HCT116 (cell line): Measurements from ENCODE around the gene FBXO11. TPM values are rescaled to one million over a fixed set of nuclear protein-coding genes. Genes with fewer than 3 reads are reported as not detected.

ENCODE experiments used
- ATAC-seq: fragments of 200-7000 bp; cut with Tn5 transposase; 2 replicates; pipeline ENCODE4 v1.9.1; 2020; ENCODE audit warnings: mild to moderate bottlenecking, moderate library complexity
- BruUV-seq: library from RNA; stranded (reverse); fragments of 400-500 nt; replicated peaks from 2 replicates; lab custom pipeline; 2021; lab: Mats Ljungman, UMichigan
- CTCF ChIA-PET: fragments of 300-600 bp; sonication (Branson Sonifier 250); formaldehyde crosslinking; loops from one replicate; lab custom pipeline; 2021; ENCODE audit warnings: antibody characterized with exemption; lab: Charles Lee
- POLR2A ChIA-PET: fragments of 300-600, 350-600 bp; sonication (Branson Sonifier 250); formaldehyde crosslinking; loops from one replicate; lab custom pipeline; 2021; ENCODE audit warnings: antibody characterized with exemption; lab: Charles Lee
- RAD21 ChIA-PET, 2 experiments: fragments of 300-600 bp; sonication (Branson Sonifier 250); formaldehyde crosslinking; loops; one replicate each; lab custom pipeline; 2023; ENCODE audit warnings: low total read pairs in 2 of 2; ENCODE audit not compliant: uncharacterized antibody in 2 of 2, unreplicated experiment in 2 of 2, low non-redundant PET in 1 of 2; lab: Charles Lee
- DNase-seq: peaks from one replicate; pipeline ENCODE4 v3.0.0-alpha.2; 2010; ENCODE audit warnings: low read depth, low spot score
- H2AFZ ChIP-seq: fragments of 200-600 bp; shearing (Covaris generic), sonication (generic); 2 replicates; pipeline ENCODE4 v1.6.1; 2017; ENCODE audit warnings: low read depth, mixed run types, mixed read lengths, antibody characterized with exemption, low read length; ENCODE audit not compliant: poor library complexity, severe bottlenecking
- H3K27ac ChIP-seq: 2 replicates; pipeline ENCODE4 v1.5.1; 2012; ENCODE audit warnings: low read depth, low read length
- H3K27me3 ChIP-seq: fragments of 200-600 bp; sonication (generic); 2 replicates; pipeline ENCODE4 v1.6.1; 2016; ENCODE audit warnings: mixed run types, low read length, mixed read lengths; ENCODE audit not compliant: insufficient read depth
- H3K36me3 ChIP-seq, 2 experiments: fragments of 200-500 bp in 1 of 2; fragments of 200-600 bp in 1 of 2; sonication (Bioruptor generic) in 1 of 2; sonication (generic) in 1 of 2; 2 replicates each; pipeline versions ENCODE4 v1.5.1 to v1.6.1; 2014 to 2016; ENCODE audit warnings: low read length in 2 of 2, inconsistent platforms in 1 of 2, mixed read lengths in 1 of 2, mixed run types in 1 of 2; ENCODE audit not compliant: insufficient read depth in 2 of 2, control insufficient read depth in 1 of 2
- H3K4me1 ChIP-seq, 2 experiments: fragments of 200-600 bp in 1 of 2; sonication (generic) in 1 of 2; 2 replicates each; pipeline versions ENCODE4 v1.5.1 to v1.6.1; 2012 to 2017; ENCODE audit warnings: low read length in 2 of 2, inconsistent platforms in 1 of 2, mild to moderate bottlenecking in 1 of 2, mixed read lengths in 1 of 2, mixed run types in 1 of 2, moderate library complexity in 1 of 2; ENCODE audit not compliant: insufficient read depth in 2 of 2, control insufficient read depth in 1 of 2
- H3K4me2 ChIP-seq: fragments of 200-600 bp; sonication (generic); 2 replicates; pipeline ENCODE4 v1.6.1; 2017; ENCODE audit warnings: mixed run types, low read length, mixed read lengths
- H3K4me3 ChIP-seq, 2 experiments: fragments of 200-600 bp in 1 of 2; sonication (generic) in 1 of 2; replicated peaks in 1 of 2; 2 replicates each; pipeline ENCODE4 v1.5.1; 2011 to 2016; ENCODE audit warnings: low read length in 2 of 2, control low read depth in 1 of 2, low read depth in 1 of 2, mild to moderate bottlenecking in 1 of 2, mixed read lengths in 1 of 2, mixed run types in 1 of 2
- H3K79me2 ChIP-seq: fragments of 200-600 bp; sonication (generic); 2 replicates; pipeline ENCODE4 v1.6.1; 2017; ENCODE audit warnings: mild to moderate bottlenecking, mixed run types, low read length, moderate library complexity, mixed read lengths; ENCODE audit not compliant: insufficient read depth
- H3K9ac ChIP-seq: fragments of 200-600 bp; sonication (generic); 2 replicates; pipeline ENCODE4 v1.6.1; 2016; ENCODE audit warnings: low read length, mixed read lengths
- H3K9me2 ChIP-seq: fragments of 200-600 bp; sonication (generic), shearing (Covaris generic); 2 replicates; pipeline ENCODE4 v1.6.1; 2017; ENCODE audit warnings: mixed run types, mild to moderate bottlenecking, moderate library complexity; ENCODE audit not compliant: insufficient read depth
- H3K9me3 ChIP-seq, 2 experiments: fragments of 200-500 bp in 1 of 2; fragments of 200-600 bp in 1 of 2; sonication (Bioruptor generic) in 1 of 2; sonication (generic) in 1 of 2; 2 replicates each; pipeline ENCODE4 v1.6.1; 2014 to 2017; ENCODE audit warnings: low read length in 2 of 2, mixed read lengths in 2 of 2, inconsistent platforms in 1 of 2, low read depth in 1 of 2, mild to moderate bottlenecking in 1 of 2, mixed run types in 1 of 2, moderate library complexity in 1 of 2; ENCODE audit not compliant: control insufficient read depth in 1 of 2, insufficient read depth in 1 of 2
- H4K20me1 ChIP-seq: fragments of 200-600 bp; sonication (generic), shearing (Covaris generic); 2 replicates; pipeline ENCODE4 v1.6.1; 2017; ENCODE audit warnings: mixed run types, mild to moderate bottlenecking, moderate library complexity; ENCODE audit not compliant: insufficient read depth
- ATF3 ChIP-seq: IDR thresholded peaks from 2 replicates; pipeline ENCODE4 v1.6.1; 2012
- CBX3 ChIP-seq: IDR thresholded peaks from 2 replicates; pipeline ENCODE4 v1.6.1; 2012; ENCODE audit warnings: low read depth
- CEBPB ChIP-seq: IDR thresholded peaks from 2 replicates; pipeline ENCODE4 v1.6.1; 2012; ENCODE audit warnings: low read depth
- EGR1 ChIP-seq: IDR thresholded peaks from 2 replicates; pipeline ENCODE4 v1.6.1; 2012; ENCODE audit warnings: low read depth
- ELF1 ChIP-seq: IDR thresholded peaks from 2 replicates; pipeline ENCODE4 v1.6.1; 2012; ENCODE audit warnings: low read depth, borderline replicate concordance
- EZH2phosphoT487 ChIP-seq: fragments of 200-600 bp; IDR thresholded peaks from 2 replicates; pipeline ENCODE4 v1.6.1; 2018; ENCODE audit warnings: antibody characterized with exemption, borderline replicate concordance
- FOSL1 ChIP-seq: IDR thresholded peaks from 2 replicates; pipeline ENCODE4 v1.6.1; 2012; ENCODE audit warnings: low read depth
- JUND ChIP-seq: IDR thresholded peaks from 2 replicates; pipeline ENCODE4 v1.6.1; 2012
- MAX ChIP-seq: IDR thresholded peaks from 2 replicates; pipeline ENCODE4 v1.6.1; 2012
- POLR2A ChIP-seq: IDR thresholded peaks from 2 replicates; pipeline ENCODE4 v1.7.0; 2011; ENCODE audit warnings: borderline replicate concordance; ENCODE audit not compliant: insufficient read depth, insufficient read length; ENCODE audit errors: extremely low read depth
- POLR2AphosphoS5 ChIP-seq: IDR thresholded peaks from 2 replicates; pipeline ENCODE4 v1.6.1; 2011; ENCODE audit warnings: mild to moderate bottlenecking, low read depth, low read length, moderate library complexity
- REST ChIP-seq: IDR thresholded peaks from 2 replicates; pipeline ENCODE4 v1.6.1; 2012; ENCODE audit warnings: low read depth
- SIN3A ChIP-seq: IDR thresholded peaks from 2 replicates; pipeline ENCODE4 v1.6.1; 2012; ENCODE audit warnings: low read depth
- SP1 ChIP-seq: IDR thresholded peaks from 2 replicates; pipeline ENCODE4 v1.6.1; 2012; ENCODE audit warnings: low read depth
- SRF ChIP-seq: IDR thresholded peaks from 2 replicates; pipeline ENCODE4 v1.6.1; 2012; ENCODE audit warnings: low read depth
- TCF7L2 ChIP-seq: IDR thresholded peaks from 2 replicates; pipeline ENCODE4 v1.7.0; 2011; ENCODE audit warnings: borderline replicate concordance, inconsistent platforms; ENCODE audit not compliant: insufficient read depth, insufficient read length; ENCODE audit errors: extremely low read depth
- ZBTB33 ChIP-seq: IDR thresholded peaks from 2 replicates; pipeline ENCODE4 v1.6.1; 2011; ENCODE audit warnings: mild to moderate bottlenecking, low read length, moderate library complexity; ENCODE audit not compliant: insufficient replicate concordance; ENCODE audit errors: extremely low read depth
- ZFX ChIP-seq: fragments of 450-650 bp; IDR thresholded peaks from 2 replicates; pipeline ENCODE4 v1.6.1; 2017
- intact Hi-C: fragments of 100-400 bp; cut with micrococcal nuclease; formaldehyde crosslinking; loops from 2 replicates; pipeline ENCODE4 v1.10.0; 2022
- total RNA-seq: library from RNA; stranded (reverse); gene quantifications from one replicate; pipeline ENCODE4 v1.2.1, GENCODE V29; 2021; ENCODE audit not compliant: unreplicated experiment

Gene FBXO11
- total RNA-seq, 1 experiment from 2014 or later = 60.2 TPM

- no peak for TF ChIP-seq ZFX
- TF ChIP-seq POLR2A = no peak
- TF ChIP-seq SP1 = no peak
- no peak for TF ChIP-seq CBX3
- TF ChIP-seq SIN3A = no peak
- TF ChIP-seq REST = no peak
- TF ChIP-seq POLR2AphosphoS5 = no peak
- TF ChIP-seq SRF = no peak
- TF ChIP-seq EGR1 = no peak
- TF ChIP-seq ZBTB33 = no peak
- TF ChIP-seq EZH2phosphoT487 = no peak
- no peak for TF ChIP-seq ATF3
- no peak for TF ChIP-seq JUND
- no peak for TF ChIP-seq ELF1
- TF ChIP-seq CEBPB = no peak
- TF ChIP-seq MAX = no peak
- TF ChIP-seq FOSL1 = no peak
- no peak for TF ChIP-seq TCF7L2
- H2AFZ ChIP-seq = no peak overlapping the region
- POLR2A ChIA-PET = no interaction called here
- no peaks in the 10 kb centered on the region for H3K27me3 ChIP-seq
- no peak overlapping the region for H3K4me3 ChIP-seq
- H3K4me1 ChIP-seq = peaks cover 9 to 10% of the 10 kb centered on the region in 2 experiments; a peak in 2 of 4 replicates
- H3K27ac ChIP-seq = no peak overlapping the region
- ATAC-seq = no peak
- BruUV-seq = no TSS peak
- no peak overlapping the region for H3K4me2 ChIP-seq
- H4K20me1 ChIP-seq = no peaks in the 10 kb centered on the region
- DNase-seq = no peak
- H3K9ac ChIP-seq = no peak overlapping the region
- no peaks in the 10 kb centered on the region for H3K36me3 ChIP-seq
- H3K9me2 ChIP-seq = no peaks in the 10 kb centered on the region
- RAD21 ChIA-PET = no interaction called here
- no peaks in the 10 kb centered on the region for H3K79me2 ChIP-seq
- intact Hi-C loops = no loop called here
- no peaks in the 10 kb centered on the region for H3K9me3 ChIP-seq
- CTCF ChIA-PET = no interaction called here
Measured at GRCh38 chr2:47747878-47748277, 158.4 kb downstream of the FBXO11 start.
